ENCODE results near the gene RAB1B. TPM values are rescaled to one million over a fixed set of nuclear protein-coding genes. Genes with fewer than 3 reads are reported as not detected.

Gene RAB1B
- total RNA-seq, 1 experiment from 2014 or later: 380 TPM

DNA sequence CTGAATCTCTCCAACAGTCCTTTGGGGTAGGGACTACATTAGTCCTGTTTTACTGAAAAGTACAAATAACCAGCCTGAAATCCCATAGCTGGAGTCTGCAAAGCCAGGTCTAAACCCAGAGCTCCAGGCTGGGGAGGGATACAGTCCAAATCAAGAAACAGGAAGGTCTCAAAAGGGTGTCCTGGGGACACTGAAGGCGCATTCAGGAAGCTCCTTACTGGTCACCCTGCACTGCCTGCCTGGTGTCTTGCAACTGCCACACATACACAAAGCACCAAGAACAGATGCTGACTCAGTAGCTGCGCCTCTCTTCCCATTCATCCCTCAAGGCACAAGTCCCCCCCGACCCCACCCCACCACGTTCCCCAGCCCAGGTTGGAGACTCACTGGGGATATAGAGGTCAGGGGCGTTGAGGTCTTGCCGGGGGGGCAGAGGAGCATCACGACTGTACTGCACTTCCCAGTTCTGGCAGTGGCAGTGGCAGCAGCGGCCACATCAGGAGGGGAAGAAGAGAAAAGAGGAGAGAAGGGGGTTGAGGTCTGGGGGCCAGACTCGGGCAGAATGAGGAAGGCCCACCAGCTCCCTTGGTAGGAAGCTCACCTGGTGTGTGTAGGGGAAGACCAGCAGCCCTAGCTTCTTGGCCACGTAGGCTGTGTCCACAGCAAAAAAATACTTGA is 18.9 kb downstream of the RAB1B start:
- POLR2A ChIA-PET (ENCODE audit: unreplicated experiment): no interaction called here
- Histone ChIP-seq H3K36me3 (ENCODE audit: low read depth, low read length) (no peaks in the 10 kb centered on the region), H3K4me3 (ENCODE audit: low read length) (peak overlapping the region; percentile 90), H3K9me3 (ENCODE audit: low read length) (no peaks in the 10 kb centered on the region), H3K9ac (ENCODE audit: low read length) (no peak overlapping the region), H3K9me2 (replicated peaks; ENCODE audit: low read length) (no peaks in the 10 kb centered on the region), H3K4me2 (ENCODE audit: low read length) (peak overlapping the region; percentile 97), H2AFZ (ENCODE audit: low read length) (no peak overlapping the region), H4K20me1 (ENCODE audit: low read length) (no peaks in the 10 kb centered on the region), H3F3A (ENCODE audit: low read length, unreplicated experiment) (no peaks in the 10 kb centered on the region), H3K27me3 (ENCODE audit: low read length) (peaks cover 6% of the 10 kb centered on the region), H3K79me2 (ENCODE audit: low read length) (peaks cover 23% of the 10 kb centered on the region), H3K4me1 (ENCODE audit: insufficient read depth, low read length) (peaks cover 18% of the 10 kb centered on the region), H3K27ac (ENCODE audit: low read length) (no peak overlapping the region)
- TF ChIP-seq EZH2phosphoT487 (IDR thresholded peaks at IDR 0.05; ENCODE audit: borderline replicate concordance, low read length) (no peak), EZH2 (IDR thresholded peaks at IDR 0.05; ENCODE audit: low read length, unreplicated experiment) (no peak)
- TF ChIP-seq, protein P1, sequence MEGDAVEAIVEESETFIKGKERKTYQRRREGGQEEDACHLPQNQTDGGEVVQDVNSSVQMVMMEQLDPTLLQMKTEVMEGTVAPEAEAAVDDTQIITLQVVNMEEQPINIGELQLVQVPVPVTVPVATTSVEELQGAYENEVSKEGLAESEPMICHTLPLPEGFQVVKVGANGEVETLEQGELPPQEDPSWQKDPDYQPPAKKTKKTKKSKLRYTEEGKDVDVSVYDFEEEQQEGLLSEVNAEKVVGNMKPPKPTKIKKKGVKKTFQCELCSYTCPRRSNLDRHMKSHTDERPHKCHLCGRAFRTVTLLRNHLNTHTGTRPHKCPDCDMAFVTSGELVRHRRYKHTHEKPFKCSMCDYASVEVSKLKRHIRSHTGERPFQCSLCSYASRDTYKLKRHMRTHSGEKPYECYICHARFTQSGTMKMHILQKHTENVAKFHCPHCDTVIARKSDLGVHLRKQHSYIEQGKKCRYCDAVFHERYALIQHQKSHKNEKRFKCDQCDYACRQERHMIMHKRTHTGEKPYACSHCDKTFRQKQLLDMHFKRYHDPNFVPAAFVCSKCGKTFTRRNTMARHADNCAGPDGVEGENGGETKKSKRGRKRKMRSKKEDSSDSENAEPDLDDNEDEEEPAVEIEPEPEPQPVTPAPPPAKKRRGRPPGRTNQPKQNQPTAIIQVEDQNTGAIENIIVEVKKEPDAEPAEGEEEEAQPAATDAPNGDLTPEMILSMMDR (conservative IDR thresholded peaks at IDR 0.05; ENCODE audit: low read depth, low read length): no peak
- no peak for ATAC-seq
- BruUV-seq (replicated peaks): no TSS peak
- intact Hi-C loops (cut with micrococcal nuclease): no loop called here
- CTCF ChIA-PET: no interaction called here
- DNase-seq: no peak

DNA sequence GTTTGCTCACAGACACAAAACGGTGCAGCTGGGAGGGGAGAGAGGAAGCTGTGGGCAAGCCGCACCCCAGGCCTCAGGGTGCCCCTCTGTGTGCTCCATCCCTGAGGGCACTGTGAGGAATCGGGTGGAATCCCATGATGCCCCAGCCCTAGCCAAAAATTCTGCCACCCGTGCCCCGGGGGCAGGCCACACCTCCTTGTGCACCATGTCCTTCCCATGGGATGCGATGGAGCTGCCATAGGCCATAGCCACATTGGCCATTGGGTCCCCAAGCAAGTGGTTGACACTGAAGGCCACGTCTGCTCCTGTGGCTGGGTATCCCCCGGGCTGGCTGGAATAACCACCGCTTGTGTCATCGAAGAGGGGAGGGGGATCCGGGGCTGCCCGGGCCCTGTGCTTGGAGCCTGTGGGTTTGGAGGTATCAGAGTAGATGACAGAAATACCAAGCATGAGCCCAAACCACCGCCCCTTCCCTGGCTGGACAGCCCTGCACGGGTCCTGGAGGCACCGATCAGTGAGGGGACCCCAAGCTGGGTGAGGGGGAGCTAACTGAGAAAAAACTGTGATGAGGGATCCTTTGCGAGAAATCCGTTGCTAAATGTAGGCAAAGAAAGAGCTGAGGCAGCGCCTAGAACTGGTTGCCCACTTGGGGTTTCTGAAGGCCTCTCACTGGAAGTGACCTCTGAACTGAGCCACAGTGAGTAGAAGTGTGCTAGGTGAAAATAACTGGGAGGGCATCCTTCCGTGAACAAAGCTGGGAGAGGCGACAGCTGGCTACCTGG is 19.6 kb downstream of the RAB1B start:
- Histone ChIP-seq H3K4me3 (ENCODE audit: low read length) (peak overlapping the region; percentile 90), H3K27me3 (ENCODE audit: low read length) (peaks cover 12% of the 10 kb centered on the region), H3K9me3 (ENCODE audit: low read length) (no peaks in the 10 kb centered on the region), H3K4me2 (ENCODE audit: low read length) (peak overlapping the region; percentile 97), H3K27ac (ENCODE audit: low read length) (peak overlapping the region; percentile 70), H3K36me3 (ENCODE audit: low read depth, low read length) (no peaks in the 10 kb centered on the region), H2AFZ (ENCODE audit: low read length) (peak overlapping the region; percentile 78), H3K9ac (ENCODE audit: low read length) (peak overlapping the region; percentile 94), H3K9me2 (replicated peaks; ENCODE audit: low read length) (no peaks in the 10 kb centered on the region), H3K4me1 (ENCODE audit: insufficient read depth, low read length) (peaks cover 18% of the 10 kb centered on the region), H4K20me1 (ENCODE audit: low read length) (no peaks in the 10 kb centered on the region), H3K79me2 (ENCODE audit: low read length) (peaks cover 23% of the 10 kb centered on the region), H3F3A (ENCODE audit: low read length, unreplicated experiment) (no peaks in the 10 kb centered on the region)
- TF ChIP-seq EZH2phosphoT487 (IDR thresholded peaks at IDR 0.05; ENCODE audit: borderline replicate concordance, low read length): no peak
- TF ChIP-seq, protein P1 (conservative IDR thresholded peaks at IDR 0.05; ENCODE audit: low read depth, low read length): no peak
- TF ChIP-seq EZH2 (IDR thresholded peaks at IDR 0.05; ENCODE audit: low read length, unreplicated experiment): no peak
- ChIA-PET POLR2A (ENCODE audit: unreplicated experiment) (interaction anchor here (0.6 to 1.6 kb wide), 3 partner anchors 9 to 48 kb away, joined by 8 to 13 read pairs (median 11); partner anchors contain the start of gene RIN1), CTCF (interaction anchor here (1.1 kb wide), 1 partner anchor 48 kb away, joined by 5 read pairs; the partner anchor contains the start of gene RIN1)
- TSS peak; percentile 55 for BruUV-seq (replicated peaks)
- intact Hi-C loops (cut with micrococcal nuclease): no loop called here
- ATAC-seq (no peak), DNase-seq (peak; percentile 25)

Measured in PC-3 (cell line).